SK-N-SH (cell line): ENCODE data around the gene LRRC75A.

Source experiments
- CTCF ChIP-seq: fragments of 200-600 bp; sonication (generic); IDR thresholded peaks from 2 replicates; pipeline ENCODE4 v1.6.1; 2017; ENCODE audit warnings: antibody characterized with exemption, mild to moderate bottlenecking, moderate library complexity
- GATA2 ChIP-seq: sonication (generic); formaldehyde crosslinking; IDR thresholded peaks from 2 replicates; pipeline ENCODE4 v1.5.0; 2020; ENCODE audit warnings: mild to moderate bottlenecking, missing genetic modification reagents
- REST ChIP-seq: IDR thresholded peaks from 2 replicates; pipeline ENCODE4 v1.6.1; 2012; ENCODE audit warnings: mild to moderate bottlenecking, low read depth, low read length, moderate library complexity
- TCF12 ChIP-seq: IDR thresholded peaks from 2 replicates; pipeline ENCODE4 v1.4.0; 2012

- TF ChIP-seq CTCF (no peak), TCF12 (no peak), GATA2 (no peak), REST (no peak)
Measured at GRCh38 chr17:16494059-16494458, 2.1 kb upstream of the LRRC75A start.
